GM12872 (cell line): ENCODE measurements around the gene SLC25A48.

Experiments used
- CTCF ChIP-seq: IDR thresholded peaks from 3 replicates; pipeline ENCODE4 v1.5.1; 2011; ENCODE audit warnings: low read depth, mild to moderate bottlenecking, low read length, moderate library complexity; ENCODE audit not compliant: insufficient read depth

The SLC25A48 gene

GRCh38 chr5:135821061-135821801, 13.2 kb upstream of the SLC25A48 start:
- TF ChIP-seq CTCF: no peak

GRCh38 chr5:135821802-135822201, 12.7 kb upstream of the SLC25A48 start:
- no peak for TF ChIP-seq CTCF

DNA sequence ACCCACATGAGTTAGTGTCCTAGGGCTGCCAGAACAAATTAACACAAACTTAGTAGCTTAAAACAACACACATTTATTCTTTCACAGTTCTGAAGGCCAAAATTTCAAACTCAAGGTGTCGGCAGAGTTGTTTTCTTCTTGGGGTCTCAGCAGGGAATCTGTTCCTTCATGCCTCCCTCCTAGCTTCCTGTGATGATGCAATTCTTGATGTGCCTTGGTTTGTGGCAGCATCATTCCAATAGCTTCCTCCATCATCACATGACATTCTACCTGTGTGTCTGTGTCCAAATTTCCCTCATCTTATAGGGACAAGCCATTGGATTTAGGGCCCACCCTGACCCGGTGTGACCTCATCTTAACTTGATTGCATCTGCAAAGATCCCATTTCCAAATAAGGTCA, 12.2 kb upstream of the SLC25A48 start:
- no peak for TF ChIP-seq CTCF

- no peak for TF ChIP-seq CTCF
These were observed 11.5 kb upstream of the SLC25A48 start for GRCh38 chr5:135822959-135823358.

GRCh38 chr5:135823881-135824280, 10.6 kb upstream of the SLC25A48 start:
- TF ChIP-seq CTCF: no peak

DNA sequence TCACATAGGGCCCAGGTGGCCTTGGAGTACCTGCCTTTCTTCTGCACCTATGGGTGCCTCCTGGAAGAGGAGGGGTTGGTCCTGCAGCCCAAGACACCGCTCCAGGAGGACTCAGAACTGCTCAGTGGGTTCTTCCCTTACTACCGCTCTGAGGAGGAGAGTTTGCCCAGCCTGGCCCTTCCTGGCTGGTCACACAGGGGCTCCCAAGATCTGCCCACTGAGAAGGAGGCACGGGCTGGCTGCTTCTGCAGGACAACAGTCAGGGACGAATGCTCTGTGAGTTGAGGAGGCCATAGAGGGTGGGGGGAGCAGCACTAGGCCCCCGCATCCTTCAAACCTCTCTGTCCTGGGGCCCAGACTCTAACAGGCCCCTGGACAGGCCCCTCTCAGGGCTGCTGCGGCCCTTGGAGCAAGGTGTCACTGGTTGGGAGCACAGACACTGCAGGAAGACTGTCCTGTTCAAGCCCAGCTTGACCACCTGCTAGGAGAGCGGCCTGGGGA, 9.9 kb upstream of the SLC25A48 start:
- TF ChIP-seq CTCF: no peak

GRCh38 chr5:135825373-135826220, 8.9 kb upstream of the SLC25A48 start:
- TF ChIP-seq CTCF: no peak
